Stimulated activated naive CD4-positive, alpha-beta T cell (primary cell): ENCODE results near the gene RAD51B.

ENCODE experiments used
- DNase-seq, 6 experiments: peaks; one replicate each; lab custom pipeline; 2025; lab: John Stamatoyannopoulos, UW

The RAD51B gene

DNA sequence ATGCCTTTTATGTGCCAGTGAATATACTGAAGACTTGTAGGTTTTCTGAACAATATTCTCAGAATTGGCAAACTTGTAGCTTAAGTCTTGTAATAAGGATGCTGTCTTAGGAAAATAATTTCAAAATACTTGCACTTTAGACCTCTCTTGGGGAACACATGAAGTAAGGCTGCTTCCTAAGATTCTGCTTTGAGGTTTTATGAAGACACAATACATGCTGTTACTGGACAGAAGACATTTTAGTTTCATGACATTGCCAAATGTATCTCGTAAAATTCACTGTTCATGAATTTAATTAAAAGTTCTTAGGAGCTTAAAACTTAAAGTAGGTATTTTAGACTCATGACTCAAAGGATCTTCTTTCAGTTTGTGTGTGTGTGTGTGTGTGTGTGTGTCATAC lies 80.7 kb downstream of the RAD51B start:
- DNase-seq = no peak

DNA sequence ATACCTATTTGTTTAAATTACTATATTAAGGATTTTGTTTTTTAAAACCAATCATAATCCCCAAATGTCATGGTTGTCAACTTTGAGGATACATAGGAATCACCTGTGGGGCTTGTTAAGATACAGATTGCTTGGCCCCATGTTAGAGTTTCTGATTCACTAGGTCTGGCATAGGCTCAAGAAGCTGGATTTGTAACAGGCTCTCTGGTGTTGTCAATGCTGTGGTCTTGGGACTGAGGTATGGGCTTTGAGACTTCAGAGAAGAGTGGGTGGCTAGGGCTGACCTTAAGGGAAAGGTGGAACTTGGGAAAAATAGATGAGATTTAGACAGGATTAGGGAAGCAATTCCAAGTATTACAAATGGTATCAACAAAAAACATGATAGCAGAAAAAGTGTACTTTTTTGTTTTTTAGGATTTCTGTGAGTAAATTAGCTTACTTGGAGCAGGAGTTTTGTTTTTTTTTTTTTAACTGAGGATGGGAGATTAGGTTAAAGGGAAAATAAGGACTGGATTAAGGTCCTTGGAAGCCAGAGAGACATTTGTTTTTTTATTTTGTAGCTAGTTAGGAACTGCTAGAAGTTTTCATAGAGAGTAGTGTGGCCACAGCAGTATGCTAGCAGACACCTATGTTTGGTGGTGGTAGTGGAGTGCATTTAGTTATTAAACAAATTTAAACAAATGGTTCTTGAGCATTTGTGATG lies 88.6 kb downstream of the RAD51B start:
- no peak for DNase-seq

DNA sequence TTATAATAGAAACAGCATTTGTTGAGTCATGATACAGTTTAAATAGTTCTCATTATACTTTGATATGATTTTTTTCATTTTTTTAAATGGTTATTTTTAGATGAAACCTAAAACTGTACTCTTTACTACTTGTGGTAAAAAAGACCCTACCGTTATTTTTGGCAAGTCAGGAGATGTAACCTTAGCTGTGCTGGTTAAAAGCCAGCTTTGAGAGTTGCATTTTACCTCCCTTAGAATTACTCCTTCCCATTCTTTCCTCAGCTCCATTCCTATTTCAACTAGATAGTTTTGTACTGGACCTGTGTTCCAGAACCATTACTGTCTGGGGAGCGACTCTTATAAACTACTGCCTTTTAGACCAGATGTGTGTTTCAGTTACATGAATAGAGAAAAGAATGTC lies 92.0 kb downstream of the RAD51B start:
- no peak for DNase-seq

DNA sequence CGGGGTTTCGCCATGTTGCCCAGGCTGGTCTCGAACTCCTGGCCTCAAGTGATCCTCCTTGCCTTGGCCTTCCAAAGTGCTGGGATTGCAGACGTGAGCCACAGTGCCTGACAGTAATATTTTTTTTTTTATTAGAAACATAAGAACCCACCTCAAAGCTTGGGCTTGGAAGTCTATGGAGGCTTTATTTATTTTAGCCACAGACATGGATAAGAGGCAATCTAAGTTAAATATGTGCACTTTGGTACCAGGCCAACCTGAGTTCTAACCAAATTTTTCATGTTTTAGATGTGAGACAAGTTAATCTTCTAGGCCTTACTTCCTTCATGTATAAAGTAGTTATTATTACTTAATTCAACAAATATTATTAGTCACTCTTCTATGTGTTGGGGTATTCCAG lies 96.9 kb downstream of the RAD51B start:
- no peak for DNase-seq

DNA sequence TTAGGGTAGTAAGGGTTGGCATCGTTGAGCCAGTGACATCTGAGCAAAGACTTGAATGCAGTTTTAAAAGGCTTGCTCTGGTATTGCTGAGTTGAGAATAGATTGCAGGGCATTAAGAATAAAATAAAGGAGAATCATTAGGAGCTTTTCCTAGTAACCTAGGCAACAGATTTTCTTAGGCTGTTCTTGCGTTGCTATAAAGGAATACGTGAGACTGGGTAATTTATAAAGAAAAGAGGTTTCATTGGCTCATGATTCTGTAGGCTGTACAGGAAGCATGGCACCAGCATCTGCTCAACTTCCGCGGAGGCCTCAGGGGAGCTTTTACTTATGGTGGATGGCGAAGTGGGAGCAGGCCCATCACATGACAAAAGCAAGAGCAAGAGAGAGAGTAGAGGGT lies 97.4 kb downstream of the RAD51B start:
- DNase-seq = no peak

DNA sequence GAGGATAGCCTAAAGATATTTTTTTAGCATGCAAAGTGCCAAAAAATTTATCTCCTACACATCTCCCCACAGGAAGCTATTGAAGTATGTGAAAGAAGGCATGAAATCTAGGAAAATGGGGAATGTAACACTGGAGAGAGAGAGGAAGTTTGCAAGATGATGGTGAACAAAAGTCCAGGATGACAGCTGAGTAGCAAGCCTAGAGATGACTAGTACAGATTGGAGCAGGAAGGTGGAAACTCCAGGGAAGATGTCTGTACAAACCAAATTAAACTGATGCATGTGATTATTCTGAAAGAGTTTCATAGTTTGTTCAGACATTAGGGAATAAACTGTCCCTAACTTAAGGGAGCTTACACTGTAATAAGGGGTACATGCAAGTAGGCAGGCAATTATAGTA lies 99.3 kb downstream of the RAD51B start:
- DNase-seq = no peak

DNA sequence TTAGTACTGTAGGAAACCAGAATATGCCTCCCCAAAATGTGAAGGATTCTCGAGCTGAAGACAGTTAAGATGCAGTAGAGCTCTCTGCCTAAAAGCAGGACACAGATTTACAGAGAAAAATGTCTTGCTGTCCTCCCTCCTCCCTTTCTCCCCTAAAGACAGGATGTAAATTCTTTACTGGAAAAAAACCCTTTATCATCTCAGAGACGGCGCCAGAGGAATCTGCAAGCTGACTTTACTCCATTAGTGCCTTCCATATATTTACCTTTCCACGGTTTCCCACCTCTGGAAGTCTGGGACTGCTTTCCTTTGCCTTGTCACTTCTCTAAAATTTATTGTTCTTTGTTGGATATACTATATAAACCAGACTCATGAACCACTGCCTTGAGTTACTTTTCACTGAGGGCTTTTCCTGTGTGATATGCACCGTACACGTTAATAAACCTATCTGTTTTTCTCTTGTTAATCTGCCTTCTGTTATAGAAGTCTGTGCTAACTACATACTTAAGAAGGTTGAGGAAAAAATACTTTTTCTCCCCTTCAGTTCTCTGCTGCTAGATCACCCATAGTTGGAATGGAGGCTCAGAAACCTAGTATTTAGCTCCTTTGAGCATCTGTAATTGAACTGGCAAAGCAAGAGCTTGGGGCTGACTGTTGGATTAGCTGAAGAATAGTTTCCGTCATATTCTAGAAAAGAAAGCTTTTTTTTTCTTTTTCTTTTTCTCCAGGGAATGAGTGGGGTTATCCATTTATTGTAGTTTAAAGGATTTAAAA lies 99.9 kb downstream of the RAD51B start:
- DNase-seq = no peak

DNA sequence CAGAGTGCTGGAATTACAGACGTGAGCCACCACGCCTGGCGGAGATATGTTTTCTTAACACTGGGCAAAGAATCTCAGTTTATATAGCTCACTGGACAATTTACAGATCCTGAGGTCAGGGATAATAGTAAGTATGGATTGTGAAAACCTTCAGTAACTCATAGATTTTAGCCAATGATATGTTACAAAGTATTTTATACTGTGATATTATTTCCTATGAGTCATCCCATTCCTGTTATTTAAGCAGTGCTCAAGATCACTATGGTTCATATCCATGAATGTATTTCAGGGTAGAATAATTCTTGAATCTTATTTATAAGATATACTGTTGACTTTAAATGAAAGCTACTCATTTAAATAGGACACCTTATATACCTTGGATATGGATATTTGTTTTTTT lies 107.2 kb downstream of the RAD51B start:
- no peak for DNase-seq

DNA sequence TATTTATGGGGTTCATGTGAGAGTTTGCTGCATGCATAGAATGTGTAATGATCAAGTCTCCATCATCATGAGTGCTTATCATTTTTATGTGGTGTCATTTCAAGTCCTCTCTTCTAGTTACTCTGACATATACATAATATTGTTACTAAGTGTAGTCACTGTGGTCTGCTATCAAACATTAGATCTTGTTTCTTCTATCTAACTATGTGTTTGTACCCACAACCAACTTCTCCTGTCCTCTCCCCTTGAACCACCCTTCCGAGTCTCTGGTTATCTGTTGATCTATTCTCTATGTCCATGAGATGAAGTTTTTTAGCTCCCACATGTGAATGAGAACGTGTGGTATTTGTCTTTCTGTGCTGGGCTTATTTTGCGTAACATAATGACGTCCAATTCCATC lies 107.7 kb downstream of the RAD51B start:
- DNase-seq = no peak

DNA sequence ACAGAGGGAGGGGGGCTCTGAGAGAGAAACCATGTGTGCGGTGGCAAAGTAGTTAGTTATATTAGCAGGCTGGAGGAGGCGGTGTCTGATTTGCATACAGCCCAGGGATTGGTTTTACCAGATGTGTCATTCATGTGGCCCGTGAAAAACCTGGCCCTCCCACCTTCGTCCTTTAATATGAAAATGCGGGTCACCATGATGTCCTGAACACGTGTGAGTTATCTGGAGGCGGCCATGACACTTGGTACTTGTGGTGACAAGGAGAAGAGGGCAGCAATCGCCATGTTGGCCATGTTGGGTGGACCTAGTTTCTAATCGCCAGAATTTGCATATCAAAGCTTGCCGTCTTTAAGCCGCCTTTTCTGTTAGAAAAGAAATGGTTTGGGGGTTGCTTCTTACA lies 108.8 kb downstream of the RAD51B start:
- DNase-seq = no peak

DNA sequence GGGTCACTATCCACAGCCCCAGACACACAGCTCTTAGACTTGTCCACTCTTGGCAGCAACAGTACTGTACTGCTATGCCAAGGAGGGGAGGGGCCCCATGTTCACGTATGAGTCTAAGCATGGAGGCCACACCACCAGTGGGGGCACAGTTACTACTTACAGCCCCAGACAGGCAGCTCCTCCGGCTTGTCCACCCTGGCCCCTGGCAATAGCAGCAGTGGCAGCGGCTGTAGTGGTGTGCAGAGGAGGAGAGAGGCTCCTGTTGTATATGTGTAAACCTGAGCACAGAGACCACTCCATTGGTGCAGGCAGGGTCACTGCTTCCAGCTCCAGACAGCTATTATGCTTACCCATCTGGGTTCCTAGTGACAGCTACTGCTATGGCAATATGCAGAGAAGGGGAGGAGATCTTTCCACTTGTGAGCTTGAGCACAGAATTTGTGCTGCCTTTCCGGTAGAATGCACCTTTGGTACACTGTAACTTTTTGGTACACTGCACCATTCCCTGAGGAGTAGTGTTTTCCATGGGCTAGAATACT lies 113.2 kb downstream of the RAD51B start:
- no peak for DNase-seq

DNA sequence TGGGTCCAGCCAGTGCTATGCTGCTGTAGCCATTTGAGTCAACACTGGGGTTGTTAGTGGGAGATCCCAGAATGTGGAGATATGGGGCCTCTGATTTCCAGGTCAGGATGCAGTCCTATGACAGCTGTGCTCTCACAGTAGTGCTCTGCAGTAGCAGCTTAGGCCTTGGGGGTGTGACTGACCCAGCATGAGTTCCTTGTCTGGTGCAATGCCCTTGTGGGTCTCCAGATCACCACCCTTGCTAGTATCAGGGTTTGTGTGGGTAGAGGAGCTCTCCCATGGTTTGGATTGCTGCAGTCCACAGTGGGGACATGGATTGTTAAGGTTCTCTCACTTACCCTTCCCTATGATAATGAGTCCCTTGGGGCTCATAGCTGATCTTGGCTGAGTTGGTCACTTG lies 113.7 kb downstream of the RAD51B start:
- DNase-seq = no peak

DNA sequence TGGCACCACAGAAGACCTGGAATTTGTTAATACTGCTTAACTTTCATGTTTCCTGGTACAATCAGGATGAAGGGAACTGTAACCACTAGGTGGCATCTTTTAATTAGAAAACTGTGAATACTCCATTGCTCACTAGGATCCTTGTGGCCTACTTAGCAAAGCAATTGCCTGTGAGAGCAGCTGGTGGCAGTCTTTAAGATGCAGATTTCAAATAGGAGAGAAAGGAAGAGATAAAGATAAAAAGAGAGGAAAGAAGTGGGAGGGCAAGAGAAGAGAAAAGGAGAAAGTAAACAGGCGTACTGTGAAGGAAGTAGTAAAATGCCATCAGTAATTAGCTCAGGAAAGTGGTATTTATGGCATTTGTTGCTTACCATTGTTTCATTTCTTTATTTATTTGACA lies 114.5 kb downstream of the RAD51B start:
- peak in 3 of 6 experiments; percentile 24 to 50 (median 37) for DNase-seq

DNA sequence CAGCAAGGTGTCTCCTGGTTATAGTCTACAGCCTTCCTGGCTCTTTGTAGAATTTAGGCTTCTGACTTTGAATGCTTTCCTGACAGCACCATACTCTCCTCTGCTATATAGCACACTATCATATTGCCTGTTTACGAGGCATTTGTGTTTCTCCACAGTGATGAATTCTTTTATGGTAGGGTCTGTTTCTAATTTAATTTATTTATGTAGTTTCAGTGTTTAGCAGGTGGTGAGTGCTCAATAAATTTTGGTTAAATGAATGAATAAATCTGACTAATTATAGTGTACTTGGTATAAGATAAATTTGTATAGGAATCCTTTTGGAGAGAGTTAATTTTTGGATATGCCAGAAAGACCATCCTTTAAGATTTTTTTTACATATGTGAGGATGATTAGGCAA lies 115.3 kb downstream of the RAD51B start:
- DNase-seq = no peak

DNA sequence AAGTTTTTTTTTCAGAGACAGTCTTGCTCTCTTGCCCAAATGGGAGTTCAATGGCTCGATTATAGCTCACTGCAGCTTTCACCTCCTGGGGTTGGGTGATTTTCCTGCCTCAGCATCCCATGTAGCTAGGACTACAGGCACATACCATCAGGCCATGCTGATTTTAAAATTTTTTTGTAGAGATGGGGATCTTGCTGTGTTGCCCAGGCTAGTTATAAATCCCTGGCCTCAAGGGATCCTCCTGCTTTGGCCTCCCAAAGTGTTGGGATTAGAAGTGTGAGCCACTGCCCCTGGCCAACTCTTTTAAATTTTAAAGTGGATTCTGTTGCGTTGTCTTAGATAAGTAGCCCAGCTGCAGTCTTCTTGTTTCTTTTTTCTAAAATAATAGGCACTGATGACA lies 115.8 kb downstream of the RAD51B start:
- no peak for DNase-seq

DNA sequence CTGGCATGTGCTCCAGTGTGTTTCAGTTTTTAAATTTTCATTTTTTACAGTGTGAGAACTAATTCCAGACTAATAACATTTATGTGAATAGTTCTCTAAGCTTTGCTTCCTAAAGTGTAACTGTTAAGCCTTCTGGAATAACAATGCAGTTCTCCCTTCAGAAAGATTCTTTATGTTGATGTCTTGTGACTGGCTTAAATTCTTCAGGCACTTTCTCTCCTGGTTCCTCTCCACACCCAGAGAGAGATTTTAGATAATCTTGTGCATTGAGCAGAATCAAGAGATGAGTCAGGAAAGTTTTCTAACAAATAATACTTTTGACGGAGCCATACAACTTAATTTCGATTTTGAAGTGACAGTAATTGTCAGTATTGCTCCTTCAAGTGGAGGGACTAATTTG lies 118.5 kb downstream of the RAD51B start:
- no peak for DNase-seq

DNA sequence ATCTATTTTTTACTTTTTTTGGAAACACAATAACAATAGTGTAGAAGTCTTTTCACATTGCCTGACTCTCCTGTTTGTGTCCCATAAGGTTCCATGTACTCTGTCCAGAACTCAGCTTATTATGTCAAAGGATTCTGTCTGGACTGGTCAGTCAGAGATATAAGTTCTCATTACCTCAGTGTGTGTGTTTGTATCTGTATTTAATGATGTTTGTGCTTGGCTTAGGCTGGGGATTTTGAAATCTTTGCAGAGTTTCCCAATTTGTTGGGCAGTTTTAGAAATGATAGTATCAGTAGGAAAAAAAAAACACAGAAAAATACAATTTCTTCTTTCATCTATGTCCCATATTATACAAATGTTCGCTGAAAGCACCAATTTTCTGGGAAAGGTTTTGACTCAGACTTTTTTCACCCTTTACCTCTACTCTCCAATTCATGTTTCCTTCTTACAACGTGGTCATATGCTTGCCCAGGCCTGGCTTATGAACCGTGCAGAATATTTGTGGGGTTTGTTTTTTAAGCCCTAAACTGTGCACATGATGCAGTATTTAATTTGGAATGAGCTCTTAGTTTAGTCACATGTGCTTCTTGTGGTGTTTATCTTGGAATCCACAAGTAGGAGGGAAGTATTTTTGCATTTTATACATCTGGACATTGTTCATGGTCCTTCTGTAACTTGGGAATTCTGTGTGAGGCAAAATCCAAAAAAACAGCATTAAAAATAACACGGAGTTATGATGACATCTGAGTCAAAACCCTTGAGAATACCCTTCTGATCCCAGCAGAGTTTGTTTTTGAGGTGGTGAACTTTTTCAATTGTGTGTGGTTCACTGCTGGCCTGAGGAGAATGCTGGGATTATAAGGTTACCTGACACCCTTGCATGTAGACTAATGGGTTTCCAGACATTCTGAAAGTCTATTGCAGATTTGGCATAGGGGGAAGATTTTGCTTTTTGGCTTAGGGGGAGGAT lies 121.2 kb downstream of the RAD51B start:
- no peak for DNase-seq

DNA sequence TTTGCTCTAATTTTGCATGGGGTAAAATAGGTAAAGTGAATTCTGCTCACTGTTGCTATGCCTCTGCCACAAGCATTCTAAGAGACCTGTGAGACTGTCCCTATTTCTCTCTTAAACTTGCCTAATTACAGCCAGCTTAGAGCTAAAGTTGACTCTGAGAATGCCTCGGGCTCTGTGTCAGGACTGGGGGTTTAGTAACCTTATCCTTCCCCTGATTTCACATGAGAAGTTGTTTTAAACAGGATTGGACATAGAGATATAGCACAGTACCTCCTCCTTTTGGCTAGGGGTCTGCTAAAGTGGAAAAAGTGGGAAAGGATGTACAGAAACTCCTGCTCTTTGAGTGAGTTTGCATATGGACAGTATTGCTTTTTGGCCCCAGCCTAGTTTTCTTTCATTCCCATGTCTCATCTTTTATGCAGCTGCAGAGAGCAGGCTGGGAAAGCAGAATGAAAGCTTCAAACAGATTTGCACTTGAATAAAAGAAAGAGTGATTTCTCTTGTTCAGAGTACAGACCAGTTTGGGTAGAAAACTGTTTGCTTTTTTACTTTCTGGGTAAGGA lies 122.0 kb downstream of the RAD51B start:
- DNase-seq = no peak

DNA sequence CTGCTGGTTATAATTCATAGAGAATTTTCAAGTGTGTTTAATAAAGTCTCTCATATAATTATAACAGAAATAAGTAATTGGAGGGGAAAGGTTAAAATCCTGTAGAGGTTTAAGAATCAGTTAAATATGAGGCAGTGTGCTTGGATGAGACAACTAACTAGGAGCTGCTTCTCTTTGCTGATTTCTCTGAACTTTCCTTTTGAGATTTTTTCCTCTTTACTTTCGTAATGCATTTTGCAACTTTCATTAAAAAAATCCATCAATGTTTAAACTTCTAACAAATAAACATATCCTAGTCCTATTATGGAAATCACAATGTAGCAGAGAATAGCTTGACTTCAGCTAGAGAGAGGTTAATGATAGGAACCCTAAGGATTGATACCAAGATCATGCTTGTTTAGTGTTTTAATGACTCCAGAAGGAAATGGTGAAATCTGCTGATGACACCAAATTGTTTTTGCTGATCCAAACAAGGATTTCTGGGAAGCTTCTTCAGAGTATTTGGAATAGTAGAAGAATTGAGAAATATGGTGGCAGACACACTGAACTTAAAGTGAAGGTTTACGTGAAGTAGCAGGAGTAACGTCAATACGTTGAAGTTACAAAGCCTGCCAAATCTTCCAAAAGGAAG lies 122.6 kb downstream of the RAD51B start:
- DNase-seq = no peak

DNA sequence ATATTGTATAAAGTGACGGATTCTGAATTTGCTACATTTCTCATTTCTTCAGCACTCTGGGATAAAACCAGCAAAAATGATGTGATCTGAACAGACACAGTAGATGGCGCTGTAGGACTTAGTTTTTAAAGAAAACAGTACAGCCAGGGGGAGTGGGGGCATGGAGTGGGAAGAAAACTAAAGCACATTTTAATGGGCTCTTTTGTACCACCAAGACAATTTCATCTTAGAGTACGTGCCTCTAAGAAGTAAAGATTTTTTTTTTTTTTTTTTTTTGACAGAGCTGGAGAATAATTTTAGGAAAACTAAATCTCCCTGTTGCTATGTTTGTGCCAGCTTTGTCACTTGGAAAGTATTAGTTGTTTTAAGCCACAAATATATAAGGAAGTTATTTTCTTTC lies 124.4 kb downstream of the RAD51B start:
- DNase-seq = peak in 5 of 6 experiments; percentile 11 to 48 (median 30)

DNA sequence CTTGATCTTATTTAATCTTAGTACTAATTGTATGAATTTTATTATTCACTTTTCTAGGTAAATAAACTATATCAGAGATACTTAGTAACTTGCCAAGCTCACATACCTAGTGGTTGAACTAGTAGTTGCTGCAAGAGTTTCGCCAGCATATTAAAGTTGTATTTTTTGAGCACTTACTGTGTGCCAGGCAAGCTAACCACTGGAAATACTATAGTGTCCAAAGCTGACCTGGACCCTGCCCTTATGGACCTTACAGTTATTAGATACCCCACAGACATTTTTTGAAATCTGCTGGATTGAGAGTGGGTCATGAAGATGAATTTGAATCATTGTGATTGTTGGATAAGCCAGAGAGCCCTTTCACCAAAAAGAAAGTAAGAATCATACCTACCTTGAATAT lies 125.0 kb downstream of the RAD51B start:
- DNase-seq = no peak
